ENCODE measurements around the gene MYL6. TPM values are rescaled to one million over a fixed set of nuclear protein-coding genes. Genes with fewer than 3 reads are reported as not detected.

The MYL6 gene
- total RNA-seq, 2 experiments from 2014 or later: 1,307 to 1,412 TPM

- Mint-ChIP-seq H3K27me3 (no peaks in the 10 kb centered on the region), H3K36me3 (peaks cover 17% of the 10 kb centered on the region), H3K9me3 (ENCODE audit: low read depth) (no peaks in the 10 kb centered on the region), H3K4me1 (peaks cover 45% of the 10 kb centered on the region), H3K27ac (no peak overlapping the region), H3K4me3 (no peak overlapping the region)
- DNase-seq (no peak), ATAC-seq (no peak)
- CTCF ChIA-PET: interaction anchor here (1.9 to 5.5 kb wide), 3 partner anchors 15 to 385 kb away, joined by 5 to 154 read pairs (median 66); partner anchors contain the start of genes PA2G4 and SMARCC2
Measured at GRCh38 chr12:56121204-56121870, 36.8 kb upstream of the MYL6 start.

GRCh38 chr12:56122637-56123036 lies 35.5 kb upstream of the MYL6 start:
- H3K4me3 Mint-ChIP-seq: no peak overlapping the region
- no peak overlapping the region for H3K27ac Mint-ChIP-seq
- peaks cover 5% of the 10 kb centered on the region for H3K36me3 Mint-ChIP-seq
- CTCF ChIA-PET: interaction anchor here (0.7 to 8.8 kb wide), 4 partner anchors 18 to 341 kb away, joined by 3 to 151 read pairs (median 6); partner anchors contain the start of genes RNF41 and SMARCC2
- peaks cover 57% of the 10 kb centered on the region for H3K4me1 Mint-ChIP-seq
- no peaks in the 10 kb centered on the region for H3K9me3 Mint-ChIP-seq (ENCODE audit: low read depth)
- no peaks in the 10 kb centered on the region for H3K27me3 Mint-ChIP-seq
- ATAC-seq: no peak
- DNase-seq: no peak

DNA sequence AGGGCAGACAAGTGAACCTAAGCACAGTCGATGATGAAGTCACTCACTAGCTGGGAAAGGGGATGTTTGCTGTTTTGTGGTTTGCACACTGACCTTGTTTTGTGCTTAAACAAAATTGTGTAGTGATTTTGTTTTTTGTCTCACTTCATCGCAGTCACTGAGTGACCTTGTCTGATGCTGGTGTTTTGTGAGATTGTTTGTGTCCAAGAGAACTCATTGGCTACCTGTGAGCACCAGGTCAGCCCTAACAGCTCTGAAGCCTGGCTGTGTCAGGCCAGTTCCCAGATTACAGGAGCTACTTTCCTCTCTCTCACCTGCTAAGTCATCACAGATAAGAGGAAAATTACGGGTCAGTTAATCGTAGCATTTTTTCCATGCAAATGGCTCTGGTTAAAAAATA lies 34.0 kb upstream of the MYL6 start:
- DNase-seq (no peak), ATAC-seq (no peak)
- Mint-ChIP-seq H3K36me3 (peaks cover 1% of the 10 kb centered on the region), H3K4me1 (peaks cover 47% of the 10 kb centered on the region), H3K4me3 (no peak overlapping the region), H3K27me3 (no peaks in the 10 kb centered on the region), H3K9me3 (ENCODE audit: low read depth) (no peaks in the 10 kb centered on the region), H3K27ac (no peak overlapping the region)
- CTCF ChIA-PET: interaction anchor here (0.8 to 8.8 kb wide), 9 partner anchors 9 to 340 kb away, joined by 3 to 151 read pairs (median 4); partner anchors contain the start of genes MYL6, PA2G4, RNF41 and SMARCC2

GRCh38 chr12:56126732-56127239 lies 31.4 kb upstream of the MYL6 start:
- CTCF ChIA-PET: interaction anchor here (0.6 to 8.8 kb wide), 15 partner anchors 9 to 397 kb away, joined by 3 to 151 read pairs (median 9); partner anchors contain the start of genes ANKRD52, MYL6, MYL6B and PA2G4
- Mint-ChIP-seq H3K36me3 (peaks cover 25% of the 10 kb centered on the region), H3K4me3 (peak overlapping the region; percentile 98), H3K4me1 (peaks cover 58% of the 10 kb centered on the region), H3K27ac (peak overlapping the region; percentile 93), H3K9me3 (ENCODE audit: low read depth) (no peaks in the 10 kb centered on the region), H3K27me3 (no peaks in the 10 kb centered on the region)
- no peak for DNase-seq
- ATAC-seq: no peak

DNA sequence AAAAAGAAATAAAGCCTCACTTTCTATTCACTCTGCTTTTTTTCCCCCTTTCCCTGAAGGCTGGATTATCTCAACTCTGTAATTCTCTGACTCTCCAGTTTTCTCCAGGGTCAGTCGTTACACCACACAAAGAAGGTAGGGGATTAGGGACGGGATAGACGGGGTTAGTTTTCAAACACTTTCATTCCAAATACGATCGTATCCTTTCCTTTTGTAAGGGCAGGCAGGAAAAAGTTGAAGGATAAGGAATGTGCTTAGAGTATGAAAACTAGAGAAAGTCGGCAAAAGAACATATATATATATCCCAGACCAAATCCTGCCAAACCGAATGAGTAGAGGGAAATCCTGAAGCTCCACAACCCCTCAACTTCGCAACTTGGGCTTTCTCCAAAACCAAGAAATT lies 30.7 kb upstream of the MYL6 start:
- DNase-seq (no peak), ATAC-seq (no peak)
- Mint-ChIP-seq H3K27ac (peak overlapping the region; percentile 93), H3K27me3 (no peaks in the 10 kb centered on the region), H3K36me3 (peaks cover 32% of the 10 kb centered on the region), H3K4me3 (peak overlapping the region; percentile 98), H3K9me3 (ENCODE audit: low read depth) (no peaks in the 10 kb centered on the region), H3K4me1 (peaks cover 65% of the 10 kb centered on the region)
- CTCF ChIA-PET: interaction anchor here (0.6 to 8.8 kb wide), 18 partner anchors 8 to 397 kb away, joined by 3 to 151 read pairs (median 8); partner anchors contain the start of genes MYL6, MYL6B, PA2G4 and RNF41

DNA sequence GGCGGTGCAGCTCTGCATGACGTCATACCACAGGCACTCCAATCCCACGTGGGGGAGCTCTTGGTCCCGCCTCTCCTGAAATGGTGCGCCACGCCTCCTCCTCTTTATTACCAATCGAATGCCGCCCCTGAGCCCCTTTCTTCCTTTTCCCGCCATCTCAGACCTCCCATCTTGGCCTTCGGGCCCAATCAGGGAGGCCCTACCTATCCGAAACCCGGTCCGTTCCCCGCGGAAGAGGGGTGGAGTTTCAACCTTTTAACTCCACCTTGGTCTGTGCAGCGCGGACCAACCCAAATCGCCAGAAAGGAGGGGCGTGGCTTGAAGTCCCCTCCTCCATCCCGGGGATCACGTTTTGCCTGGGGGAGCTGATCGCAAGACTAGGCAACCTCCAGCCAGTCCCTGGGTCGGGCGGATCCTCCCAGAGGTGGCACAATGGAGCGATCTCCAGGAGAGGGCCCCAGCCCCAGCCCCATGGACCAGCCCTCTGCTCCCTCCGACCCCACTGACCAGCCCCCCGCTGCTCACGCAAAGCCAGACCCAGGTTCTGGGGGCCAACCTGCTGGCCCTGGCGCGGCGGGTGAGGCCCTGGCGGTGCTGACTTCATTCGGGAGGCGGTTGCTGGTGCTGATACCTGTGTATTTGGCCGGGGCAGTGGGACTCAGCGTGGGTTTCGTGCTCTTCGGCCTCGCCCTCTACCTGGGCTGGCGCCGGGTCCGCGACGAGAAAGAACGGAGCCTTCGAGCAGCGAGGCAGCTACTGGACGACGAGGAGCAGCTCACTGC lies 30.1 kb upstream of the MYL6 start, which contains the start of gene ESYT1:
ESYT1 (plus strand) TSS at position 380 of the 782 bp plus-strand sequence; CDS start at position 433, 53 bp downstream.
- Mint-ChIP-seq H3K9me3 (ENCODE audit: low read depth) (no peaks in the 10 kb centered on the region), H3K4me3 (peak within 1 kb of the TSS; percentile 98), H3K27me3 (no peaks in the 10 kb centered on the region), H3K36me3 (peaks cover 36% of the 10 kb centered on the region), H3K27ac (peak within 1 kb of the TSS; percentile 93), H3K4me1 (peaks cover 66% of the 10 kb centered on the region)
- ATAC-seq (peak; percentile 91), DNase-seq (peak; percentile 100)
- CTCF ChIA-PET: interaction anchor here (0.6 to 8.8 kb wide), 20 partner anchors 8 to 501 kb away, joined by 3 to 151 read pairs (median 6); partner anchors contain the start of genes MYL6, MYL6B, PA2G4 and RNF41

- CTCF ChIA-PET: interaction anchor here (0.8 to 8.8 kb wide), 17 partner anchors 9 to 500 kb away, joined by 3 to 151 read pairs (median 8); partner anchors contain the start of genes MYL6, MYL6B, PA2G4 and RNF41
Measured at GRCh38 chr12:56128670-56129205, 29.4 kb upstream of the MYL6 start.

GRCh38 chr12:56129206-56129941 lies 28.8 kb upstream of the MYL6 start:
- CTCF ChIA-PET: interaction anchor here (0.9 to 8.8 kb wide), 10 partner anchors 8 to 335 kb away, joined by 3 to 151 read pairs (median 16); partner anchors contain the start of genes MYL6, MYL6B, RPL41 and SMARCC2
- no peaks in the 10 kb centered on the region for H3K9me3 Mint-ChIP-seq (ENCODE audit: low read depth)
- no peaks in the 10 kb centered on the region for H3K27me3 Mint-ChIP-seq
- peaks cover 68% of the 10 kb centered on the region for H3K4me1 Mint-ChIP-seq
- H3K36me3 Mint-ChIP-seq: peaks cover 48% of the 10 kb centered on the region
- H3K27ac Mint-ChIP-seq: peak overlapping the region; percentile 93
- peak overlapping the region; percentile 98 for H3K4me3 Mint-ChIP-seq
- peak; percentile 36 for ATAC-seq
- peak; percentile 93 for DNase-seq

More at GRCh38 chr12:56128670-56129205, 29.4 kb upstream of the MYL6 start:
- H3K4me1 Mint-ChIP-seq: peaks cover 68% of the 10 kb centered on the region
- peak overlapping the region; percentile 93 for H3K27ac Mint-ChIP-seq
- peaks cover 42% of the 10 kb centered on the region for H3K36me3 Mint-ChIP-seq
- no peaks in the 10 kb centered on the region for H3K9me3 Mint-ChIP-seq (ENCODE audit: low read depth)
- no peak for DNase-seq
- H3K4me3 Mint-ChIP-seq: peak overlapping the region; percentile 98
- no peaks in the 10 kb centered on the region for H3K27me3 Mint-ChIP-seq
- ATAC-seq: no peak

DNA sequence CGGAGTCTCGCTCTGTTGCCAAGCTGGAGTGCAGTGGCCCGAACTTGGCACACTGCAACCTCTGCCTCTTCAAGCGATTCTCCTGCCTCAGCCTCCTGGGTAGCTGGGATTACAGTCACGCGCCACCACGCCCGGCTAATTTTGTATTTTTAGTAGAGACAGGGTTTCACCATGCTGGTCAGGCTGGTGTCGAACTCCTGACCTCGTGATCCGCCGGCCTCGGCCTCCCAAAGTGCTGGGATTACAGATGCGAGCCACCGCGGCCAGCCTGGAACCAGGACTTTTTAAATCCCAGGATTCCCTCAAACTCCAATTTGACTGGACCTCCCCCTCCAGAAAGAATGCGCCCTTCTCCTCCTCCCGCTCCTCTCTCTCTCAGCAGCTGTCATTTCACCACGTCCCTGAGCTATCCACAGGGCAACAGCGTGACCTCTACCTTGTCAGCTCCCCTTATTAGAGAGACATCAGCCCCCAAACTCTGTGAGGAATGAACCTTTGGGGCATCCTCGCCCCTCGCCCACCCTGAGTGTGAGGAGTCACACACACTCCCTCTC lies 28.1 kb upstream of the MYL6 start:
- Mint-ChIP-seq H3K4me3 (peak overlapping the region; percentile 98), H3K36me3 (peaks cover 49% of the 10 kb centered on the region), H3K27me3 (no peaks in the 10 kb centered on the region), H3K27ac (peak overlapping the region; percentile 93), H3K4me1 (peaks cover 63% of the 10 kb centered on the region), H3K9me3 (ENCODE audit: low read depth) (no peaks in the 10 kb centered on the region)
- DNase-seq: no peak
- CTCF ChIA-PET: interaction anchor here (0.9 to 8.8 kb wide), 5 partner anchors 12 to 60 kb away, joined by 3 to 151 read pairs (median 15); partner anchors contain the start of genes MYL6B, SMARCC2 and ZC3H10
- ATAC-seq: no peak

DNA sequence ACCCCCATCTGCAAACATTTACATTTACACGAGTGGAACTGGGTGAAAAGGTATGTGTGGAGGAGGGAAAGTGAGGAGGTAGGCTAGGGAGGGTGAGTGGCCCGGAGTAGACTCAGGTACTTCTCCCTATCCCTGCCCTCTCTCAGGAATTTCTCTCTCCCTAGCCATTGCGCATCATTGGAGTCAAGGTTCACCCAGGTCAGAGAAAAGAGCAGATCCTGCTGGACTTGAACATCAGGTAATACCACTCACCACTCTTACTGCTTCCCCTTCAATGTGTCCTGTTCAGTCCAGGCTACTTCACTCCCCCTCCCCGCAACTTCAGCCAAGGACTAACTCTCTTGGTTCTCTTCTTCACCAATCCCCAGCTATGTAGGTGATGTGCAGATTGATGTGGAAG lies 27.3 kb upstream of the MYL6 start:
- no peaks in the 10 kb centered on the region for H3K27me3 Mint-ChIP-seq
- ATAC-seq: no peak
- DNase-seq: no peak
- peak overlapping the region; percentile 93 for H3K27ac Mint-ChIP-seq
- CTCF ChIA-PET: interaction anchor here (8.8 kb wide), 1 partner anchor 59 kb away, joined by 151 read pairs; the partner anchor contains the start of gene SMARCC2
- peaks cover 52% of the 10 kb centered on the region for H3K36me3 Mint-ChIP-seq
- H3K4me1 Mint-ChIP-seq: peaks cover 59% of the 10 kb centered on the region
- no peaks in the 10 kb centered on the region for H3K9me3 Mint-ChIP-seq (ENCODE audit: low read depth)
- peak overlapping the region; percentile 98 for H3K4me3 Mint-ChIP-seq

DNA sequence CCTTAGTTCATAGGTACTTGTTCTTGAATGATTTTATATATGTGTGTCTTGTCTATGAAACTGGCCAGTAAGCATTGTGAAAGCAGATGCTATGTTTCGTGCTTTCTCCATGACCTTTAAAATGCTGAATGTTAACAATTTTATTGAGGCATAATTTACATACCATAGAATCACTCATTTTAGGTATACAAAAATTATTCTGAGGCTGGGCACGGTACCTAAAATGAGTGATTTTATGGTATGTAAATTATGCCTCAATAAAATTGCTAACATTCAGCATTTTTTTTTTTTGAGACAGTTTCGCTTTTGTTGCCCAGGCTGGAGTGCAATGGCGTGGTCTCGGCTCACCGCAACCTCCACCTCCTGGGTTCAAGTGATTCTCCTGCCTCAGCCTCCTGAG lies 23.3 kb upstream of the MYL6 start:
- H3K4me3 Mint-ChIP-seq: no peak overlapping the region
- H3K4me1 Mint-ChIP-seq: peaks cover 56% of the 10 kb centered on the region
- no peaks in the 10 kb centered on the region for H3K27me3 Mint-ChIP-seq
- no peak overlapping the region for H3K27ac Mint-ChIP-seq
- no peak for ATAC-seq
- H3K9me3 Mint-ChIP-seq (ENCODE audit: low read depth): no peaks in the 10 kb centered on the region
- no peak for DNase-seq
- CTCF ChIA-PET: interaction anchor here (1.6 kb wide), 1 partner anchor 55 kb away, joined by 6 read pairs; the partner anchor contains the start of gene SMARCC2
- H3K36me3 Mint-ChIP-seq: peaks cover 84% of the 10 kb centered on the region
